Measurements from ENCODE around the gene PSMB7.
A peak's percentile ranks its signal among the peaks of the same experiment; 100 is the strongest.

Gene PSMB7

GRCh38 chr9:124410321-124410913 is 4.8 kb downstream of the PSMB7 start:
- DNase-seq (ENCODE audit: low spot score) = no peak

GRCh38 chr9:124409410-124409809 is 5.8 kb downstream of the PSMB7 start:
- no peak for DNase-seq (ENCODE audit: low spot score)

GRCh38 chr9:124403246-124403645 is 12.0 kb downstream of the PSMB7 start:
- no peak for DNase-seq (ENCODE audit: low spot score)

- DNase-seq (ENCODE audit: low spot score) = no peak
Measured at GRCh38 chr9:124399968-124400940, 15.0 kb downstream of the PSMB7 start.

GRCh38 chr9:124399323-124399967 is 15.8 kb downstream of the PSMB7 start:
- DNase-seq (ENCODE audit: low spot score) = no peak

GRCh38 chr9:124398191-124398935 is 16.9 kb downstream of the PSMB7 start:
- no peak for DNase-seq (ENCODE audit: low spot score)

GRCh38 chr9:124395826-124396225 is 19.4 kb downstream of the PSMB7 start:
- no peak for DNase-seq (ENCODE audit: low spot score)

- no peak for DNase-seq (ENCODE audit: low spot score)
Measured at GRCh38 chr9:124394596-124394995, 20.6 kb downstream of the PSMB7 start.

GRCh38 chr9:124394167-124394566 is 21.1 kb downstream of the PSMB7 start:
- no peak for DNase-seq (ENCODE audit: low spot score)

- no peak for DNase-seq (ENCODE audit: low spot score)
Measured at GRCh38 chr9:124392871-124393460, 22.3 kb downstream of the PSMB7 start.

GRCh38 chr9:124392254-124392870 is 22.9 kb downstream of the PSMB7 start:
- no peak for DNase-seq (ENCODE audit: low spot score)

- peak; percentile 14 for DNase-seq (ENCODE audit: low spot score)
Measured at GRCh38 chr9:124390794-124391658, 24.2 kb downstream of the PSMB7 start.

- no peak for DNase-seq (ENCODE audit: low spot score)
Measured at GRCh38 chr9:124389146-124389939, 25.9 kb downstream of the PSMB7 start.

- DNase-seq (ENCODE audit: low spot score) = no peak
Measured at GRCh38 chr9:124388275-124389048, 26.8 kb downstream of the PSMB7 start.

GRCh38 chr9:124386201-124386600 is 29.0 kb downstream of the PSMB7 start:
- DNase-seq (ENCODE audit: low spot score) = peak; percentile 47

- no peak for DNase-seq (ENCODE audit: low spot score)
Measured at GRCh38 chr9:124385623-124386022, 29.6 kb downstream of the PSMB7 start.

GRCh38 chr9:124384846-124385245 is 30.4 kb downstream of the PSMB7 start:
- DNase-seq (ENCODE audit: low spot score) = no peak

- no peak for DNase-seq (ENCODE audit: low spot score)
Measured at GRCh38 chr9:124384210-124384609, 31.0 kb downstream of the PSMB7 start.

Data from LoVo (cell line).